DMS 273 treated with DMSO at 0.1 percent for 48 hours (cell line): ENCODE results near the gene RUNX2.

ENCODE experiments used
- DNase-seq: peaks from one replicate; lab custom pipeline; 2025; lab: John Stamatoyannopoulos, UW

The RUNX2 gene

GRCh38 chr6:45677381-45678284, 349.5 kb downstream of the RUNX2 start:
- no peak for DNase-seq

GRCh38 chr6:45678285-45678607, 350.1 kb downstream of the RUNX2 start:
- no peak for DNase-seq

GRCh38 chr6:45679163-45679562, 351.0 kb downstream of the RUNX2 start:
- no peak for DNase-seq

DNA sequence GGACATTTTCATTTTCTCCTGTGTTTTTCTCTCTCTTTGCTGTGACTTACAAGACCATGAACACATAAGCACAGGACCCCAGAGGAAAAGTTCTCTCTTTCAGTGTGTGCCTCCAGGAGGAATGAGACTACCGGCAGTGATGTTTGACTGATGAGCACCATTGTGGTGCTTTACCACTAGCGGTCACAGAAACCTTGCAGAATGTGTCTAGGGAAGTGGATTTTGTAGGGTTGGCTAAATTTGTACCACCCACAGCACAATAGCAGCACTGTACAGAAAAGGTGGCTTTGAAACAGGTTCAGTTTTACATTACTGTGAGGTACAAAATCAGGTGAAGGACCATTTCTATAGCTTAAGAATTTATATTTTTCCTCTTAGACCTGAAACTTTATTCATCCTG, 351.5 kb downstream of the RUNX2 start:
- DNase-seq, result no peak

DNA sequence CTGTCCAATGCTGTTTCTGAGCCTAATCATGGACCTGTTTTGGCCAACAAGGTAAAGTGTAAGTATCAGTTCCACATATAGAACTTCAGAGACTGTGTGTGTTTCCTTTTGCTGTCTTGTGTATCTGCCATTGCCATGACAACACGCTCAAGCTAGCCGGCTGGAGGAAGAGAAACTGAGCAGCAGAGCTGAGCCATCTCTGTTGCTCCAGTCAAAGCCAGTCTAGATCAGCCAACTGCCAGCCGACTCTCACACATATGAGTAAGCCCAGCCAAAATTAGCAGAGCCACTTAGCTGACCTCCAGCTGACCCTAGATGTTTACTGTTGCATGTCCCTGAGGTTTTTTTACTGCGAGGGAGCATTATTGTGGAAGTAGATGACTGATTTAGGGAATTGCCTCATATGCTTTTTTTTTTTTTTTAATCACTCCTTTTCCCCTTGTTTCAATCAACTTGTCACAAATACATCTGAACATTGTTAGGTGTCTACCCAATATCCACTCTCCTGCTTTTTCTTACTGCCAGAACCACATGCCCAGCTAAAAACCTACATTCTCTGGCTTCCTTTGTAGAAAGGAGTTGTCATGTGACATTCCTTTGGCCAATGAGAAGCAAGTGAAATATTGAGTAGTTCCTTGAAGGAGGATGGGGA, 353.9 kb downstream of the RUNX2 start:
- no peak for DNase-seq

DNA sequence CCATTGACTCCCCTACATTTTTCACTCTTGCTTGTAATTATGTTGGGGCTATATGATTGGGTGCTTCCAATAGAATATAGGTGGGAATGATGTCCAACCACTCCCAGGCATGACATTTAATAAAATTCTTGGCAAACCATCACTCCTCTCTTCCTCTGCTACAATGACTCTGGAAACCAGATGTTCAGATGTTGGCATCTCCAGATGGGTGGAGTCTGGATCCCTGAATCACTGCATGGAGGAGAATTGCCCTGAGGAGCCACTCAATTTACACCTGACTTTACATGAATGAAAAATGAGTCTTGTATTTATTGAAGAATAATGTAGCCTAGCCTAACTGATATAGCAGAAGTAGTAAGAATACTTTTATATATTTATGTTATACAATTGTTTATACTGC, 356.3 kb downstream of the RUNX2 start:
- DNase-seq, result no peak

- DNase-seq, result no peak
Measured at GRCh38 chr6:45685076-45685475, 356.9 kb downstream of the RUNX2 start.

- no peak for DNase-seq
Measured at GRCh38 chr6:45686841-45687569, 358.9 kb downstream of the RUNX2 start.

- DNase-seq, result no peak
Measured at GRCh38 chr6:45687570-45687969, 359.4 kb downstream of the RUNX2 start.

- no peak for DNase-seq
Measured at GRCh38 chr6:45688180-45688579, 360.1 kb downstream of the RUNX2 start.

GRCh38 chr6:45689926-45690615, 361.9 kb downstream of the RUNX2 start:
- no peak for DNase-seq

DNA sequence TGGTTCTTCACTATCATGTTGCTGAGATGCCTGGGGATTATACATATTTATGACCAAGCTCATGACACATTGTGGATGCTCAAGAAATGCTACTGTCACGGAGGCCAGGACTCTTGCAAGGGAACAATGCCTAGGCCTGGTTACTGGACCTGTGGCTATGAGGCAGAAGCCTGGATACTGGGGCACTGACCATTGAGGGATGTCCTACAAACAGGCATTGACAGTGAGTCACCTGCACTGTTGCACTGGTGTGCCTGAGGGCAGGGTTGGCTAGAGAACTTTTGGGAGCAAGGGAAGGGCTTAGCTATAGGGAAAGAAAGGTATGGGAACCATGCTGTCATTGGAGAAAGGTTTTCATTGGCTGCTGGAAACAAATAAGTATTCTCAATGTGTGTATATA, 362.7 kb downstream of the RUNX2 start:
- DNase-seq, result no peak

GRCh38 chr6:45691426-45691825, 363.3 kb downstream of the RUNX2 start:
- DNase-seq, result no peak

GRCh38 chr6:45692021-45692420, 363.9 kb downstream of the RUNX2 start:
- DNase-seq, result no peak

GRCh38 chr6:45696738-45697137, 368.6 kb downstream of the RUNX2 start:
- DNase-seq, result no peak

GRCh38 chr6:45697605-45698004, 369.5 kb downstream of the RUNX2 start:
- DNase-seq, result no peak

- DNase-seq, result no peak
Measured at GRCh38 chr6:45698046-45698445, 369.9 kb downstream of the RUNX2 start.

- DNase-seq, result no peak
Measured at GRCh38 chr6:45699663-45700062, 371.5 kb downstream of the RUNX2 start.

DNA sequence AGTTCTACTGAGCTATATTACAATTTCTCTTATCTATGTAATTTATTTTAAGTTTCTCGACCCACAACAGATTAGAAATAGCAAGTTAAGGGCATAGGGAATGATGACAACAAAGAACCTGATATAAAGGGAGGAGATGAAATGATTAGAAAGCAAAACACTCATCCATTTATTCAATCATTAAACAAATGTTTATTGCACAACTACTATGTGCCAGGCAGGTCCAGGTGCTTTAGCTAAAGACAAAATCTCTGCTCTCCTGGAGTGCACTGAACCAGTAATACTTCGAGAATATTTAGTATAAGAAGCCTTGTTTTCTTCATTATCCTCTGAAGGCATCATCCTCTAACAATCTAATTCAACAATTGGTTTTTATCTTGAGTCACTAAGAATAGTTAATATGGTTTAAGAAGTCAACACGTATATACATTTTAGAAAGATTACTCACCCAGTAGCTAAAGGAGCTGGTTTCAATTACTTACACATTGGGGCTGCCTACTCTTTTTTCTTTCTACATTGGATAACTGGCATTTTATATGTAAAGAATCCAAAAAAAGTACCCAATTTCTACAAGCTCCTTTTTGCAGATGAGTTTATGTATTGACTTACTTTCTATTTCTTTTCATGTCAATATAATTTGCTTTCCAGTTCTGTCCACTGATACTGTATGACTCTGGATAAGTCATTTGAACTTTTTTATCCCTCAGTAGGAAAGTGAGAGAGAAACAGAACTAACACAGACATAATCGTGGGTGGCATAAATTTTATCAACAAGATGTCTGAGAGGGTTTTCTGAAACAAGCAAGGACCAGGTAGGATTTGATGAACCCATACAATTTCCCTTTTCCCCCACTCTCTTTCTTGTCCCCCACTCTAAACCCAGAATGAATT, 375.0 kb downstream of the RUNX2 start:
- DNase-seq, result no peak

DNA sequence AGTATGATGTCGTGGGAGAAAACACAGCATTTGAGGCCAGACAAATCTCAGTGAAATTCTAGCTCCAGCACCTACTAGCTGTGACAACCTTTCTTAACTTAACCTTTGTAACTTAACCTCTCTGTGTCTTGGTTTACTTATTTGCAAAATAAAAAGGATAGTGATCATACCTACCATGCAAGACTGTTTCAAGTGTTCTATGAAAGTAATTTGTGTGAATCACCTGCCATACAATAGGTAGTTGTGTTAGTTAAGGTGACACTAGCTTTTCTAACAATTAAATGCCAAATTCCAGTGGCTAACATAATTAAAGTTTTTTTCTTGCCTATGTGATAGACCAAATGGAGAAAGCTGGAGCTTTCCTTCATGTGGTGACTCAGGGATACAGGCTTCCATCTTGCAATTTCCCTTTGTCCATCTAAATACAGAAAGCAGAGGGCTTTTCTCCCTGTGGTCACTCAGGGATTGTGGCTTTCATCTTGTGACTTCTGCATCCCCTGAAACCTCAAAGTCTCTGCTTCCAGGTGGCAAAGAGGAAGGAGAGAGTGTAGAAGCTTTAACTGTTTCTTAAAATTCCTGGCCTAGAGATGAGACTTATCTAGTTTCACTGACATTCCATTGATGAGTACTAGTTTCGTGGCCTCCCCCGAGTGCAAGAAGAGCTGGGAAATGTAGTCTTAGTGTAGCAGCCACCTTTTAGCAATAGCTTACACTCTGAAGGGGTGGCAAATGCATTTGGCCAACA, 376.1 kb downstream of the RUNX2 start:
- DNase-seq, result no peak
